Activated CD8-positive, alpha-beta memory T cell treated with anti-CD3 and anti-CD28 coated beads, Interleukin-2, amount 50 U/mL, for 48 hours (primary cell): ENCODE data around the gene ALDH3B2.
A peak's percentile ranks its signal among the peaks of the same experiment; 100 is the strongest.
"Not testable (repeated sequence)": the region's sequence is repeated elsewhere in the genome, so short reads cannot be mapped to it uniquely, and the experiment has no call there.

Source experiments
- DNase-seq: peaks from one replicate; pipeline ENCODE4 v3.0.0-alpha.2; 2020

Gene ALDH3B2

DNA sequence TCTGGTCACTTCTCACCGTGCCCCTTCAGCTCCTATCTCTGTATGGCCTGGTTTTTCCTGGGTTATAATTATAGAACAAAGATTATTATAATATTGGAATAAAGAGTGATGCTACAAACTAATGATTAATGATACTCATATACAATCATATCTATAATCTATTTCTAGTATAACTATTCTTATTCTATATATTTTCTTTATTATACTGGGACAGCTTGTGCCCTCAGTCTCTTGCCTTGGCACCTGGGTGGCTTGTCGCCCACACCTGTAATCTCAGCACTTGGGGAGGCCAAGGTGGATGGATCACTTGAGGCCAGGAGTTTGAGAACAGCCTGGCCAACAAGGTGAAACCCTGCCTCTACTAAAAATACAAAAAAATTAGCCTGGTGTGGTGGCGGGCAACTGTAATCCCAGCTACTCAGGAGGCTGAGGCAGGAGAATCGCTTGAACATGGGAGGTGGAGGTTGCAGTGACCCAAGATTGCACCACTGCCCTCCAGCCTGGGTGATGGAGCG is 14.7 kb downstream of the ALDH3B2 start:
- not testable (repeated sequence) for DNase-seq

- DNase-seq: no peak
Measured at GRCh38 chr11:67657300-67657699, 17.1 kb downstream of the ALDH3B2 start.

- no peak for DNase-seq
Measured at GRCh38 chr11:67656278-67656922, 18.0 kb downstream of the ALDH3B2 start.

DNA sequence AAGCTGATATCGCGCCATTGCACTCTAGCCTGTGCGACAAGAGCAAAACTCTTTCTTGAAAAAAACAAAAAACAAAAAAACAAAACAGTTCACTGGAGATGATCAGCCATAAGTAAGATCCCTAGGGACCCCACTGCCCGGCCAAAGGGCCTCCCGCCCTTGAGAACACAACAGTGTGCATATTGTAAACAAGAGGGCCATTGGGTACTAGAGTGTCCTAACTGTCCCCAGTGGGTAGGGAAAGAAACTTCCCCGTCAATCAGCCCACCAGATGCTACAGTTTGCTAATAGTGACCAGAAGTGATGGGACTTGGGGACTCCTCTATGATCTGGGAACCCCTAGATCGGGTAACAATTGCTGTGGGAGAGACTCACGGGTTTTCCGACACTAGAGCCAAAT is 20.2 kb downstream of the ALDH3B2 start:
- DNase-seq: peak; percentile 22

DNA sequence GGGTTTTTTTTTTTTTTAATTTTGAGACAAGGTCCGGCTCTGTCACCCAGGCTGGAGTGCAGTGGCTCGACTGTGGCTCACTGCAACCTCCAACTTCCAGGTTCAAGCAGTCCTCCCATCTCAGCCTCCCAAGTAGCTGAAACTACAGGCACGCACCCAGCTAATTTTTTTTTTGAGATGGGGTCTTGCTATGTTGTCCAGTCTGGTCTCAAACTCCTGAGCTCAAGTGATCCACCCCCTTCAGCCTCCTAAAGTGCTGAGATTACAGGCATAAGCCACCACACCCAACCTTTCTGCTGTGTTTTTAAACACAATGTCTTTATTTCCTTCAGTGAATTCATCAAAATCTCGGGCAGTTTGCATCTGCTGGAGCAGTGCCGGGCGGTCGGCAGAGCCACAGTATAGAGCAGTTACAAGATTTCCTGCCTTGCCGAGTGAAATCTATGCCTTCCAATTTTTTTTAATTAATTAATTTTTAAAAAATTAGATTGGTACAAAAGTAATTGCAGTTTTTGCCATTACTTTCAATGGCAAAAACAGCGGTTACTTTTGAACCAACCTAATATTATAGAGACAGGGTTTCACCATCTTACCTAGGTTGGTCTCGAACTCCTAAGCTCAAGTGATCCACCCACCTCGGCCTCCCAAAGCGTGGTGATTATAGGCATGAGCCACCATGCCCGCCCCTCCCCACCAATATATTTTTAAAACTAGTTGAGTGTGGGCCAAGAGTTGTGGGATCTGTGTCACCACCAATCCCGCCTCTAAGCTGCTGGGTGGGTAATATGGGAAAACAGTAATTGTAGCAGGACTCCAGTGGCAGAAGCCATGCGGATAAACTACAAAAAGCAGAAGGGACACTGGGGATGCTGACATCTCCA is 21.2 kb downstream of the ALDH3B2 start:
- DNase-seq: no peak

- DNase-seq: no peak
Measured at GRCh38 chr11:67651976-67652781, 22.2 kb downstream of the ALDH3B2 start.

DNA sequence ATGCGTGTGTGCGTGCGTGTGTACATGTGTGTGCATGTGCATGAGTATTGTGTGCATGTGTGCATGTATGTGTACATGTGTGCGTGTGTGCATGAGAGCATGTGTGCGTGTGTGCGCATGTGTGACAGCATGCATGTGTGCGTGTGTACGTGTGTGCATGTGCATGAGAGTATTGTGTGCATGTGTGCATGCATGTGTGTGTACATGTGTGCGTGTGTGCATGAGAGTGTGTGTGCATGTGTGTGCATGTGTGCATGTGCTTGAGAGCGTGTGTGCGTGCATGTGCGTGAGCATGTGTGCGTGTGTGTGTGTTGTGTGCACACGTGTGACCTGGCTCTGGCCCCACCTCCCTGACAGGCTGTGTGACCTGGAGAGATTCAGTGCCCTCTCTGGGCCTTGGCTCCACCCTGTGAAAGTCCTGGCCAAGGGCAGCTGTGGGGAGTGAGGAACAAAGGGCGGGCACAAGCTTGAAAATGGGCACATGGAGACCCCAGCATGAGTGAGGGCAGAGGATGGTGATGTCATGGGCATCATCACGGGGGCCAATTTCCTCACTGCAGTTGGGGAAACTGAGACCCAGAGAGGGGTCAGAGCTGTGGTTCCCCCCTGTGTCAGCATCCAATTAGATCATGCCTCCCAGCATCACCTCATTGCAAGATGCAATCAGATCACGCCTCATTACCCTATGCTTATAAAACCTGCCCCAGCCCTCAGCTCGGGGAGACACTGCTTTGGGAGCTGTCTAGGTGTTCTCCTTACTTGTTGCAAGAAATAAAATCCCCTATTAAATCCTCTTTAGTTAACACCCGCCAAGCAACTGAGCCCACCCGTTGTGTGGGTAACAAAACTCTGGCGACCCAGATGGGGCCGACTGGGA is 24.6 kb downstream of the ALDH3B2 start:
- no peak for DNase-seq

- DNase-seq: no peak
Measured at GRCh38 chr11:67648796-67649613, 25.4 kb downstream of the ALDH3B2 start.

DNA sequence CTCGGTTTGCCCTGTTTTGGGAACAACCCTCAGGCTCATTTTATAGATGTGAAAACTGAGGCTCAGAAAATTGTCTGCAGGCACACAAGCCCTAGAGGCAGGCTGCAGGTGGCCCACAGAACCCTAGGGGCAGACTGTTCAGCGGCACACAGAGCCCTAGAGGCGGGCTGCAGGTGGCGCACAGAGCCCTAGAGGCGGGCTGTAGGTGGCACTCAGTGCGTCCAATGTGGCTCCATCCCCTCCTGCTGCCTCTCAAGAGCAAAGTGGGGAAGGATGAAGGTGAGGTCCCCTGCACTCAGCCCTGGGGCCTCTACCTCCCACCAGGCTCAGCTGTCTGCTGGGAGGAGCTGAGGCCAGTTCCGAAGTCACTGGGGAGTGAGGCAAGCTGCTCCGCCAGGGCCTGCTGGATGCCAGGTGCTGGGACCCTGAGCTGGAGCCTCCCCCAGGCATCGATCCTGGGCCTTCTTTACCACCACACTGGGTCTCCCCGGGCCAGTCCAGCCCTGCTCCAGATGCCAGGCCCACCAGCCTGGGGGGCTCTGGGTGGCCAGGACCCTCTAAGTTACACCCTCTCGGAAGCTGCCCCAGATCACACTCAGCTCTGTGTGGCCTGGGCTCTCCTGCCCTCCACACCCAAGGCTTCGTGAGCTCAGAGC is 26.2 kb downstream of the ALDH3B2 start:
- DNase-seq: peak; percentile 74

DNA sequence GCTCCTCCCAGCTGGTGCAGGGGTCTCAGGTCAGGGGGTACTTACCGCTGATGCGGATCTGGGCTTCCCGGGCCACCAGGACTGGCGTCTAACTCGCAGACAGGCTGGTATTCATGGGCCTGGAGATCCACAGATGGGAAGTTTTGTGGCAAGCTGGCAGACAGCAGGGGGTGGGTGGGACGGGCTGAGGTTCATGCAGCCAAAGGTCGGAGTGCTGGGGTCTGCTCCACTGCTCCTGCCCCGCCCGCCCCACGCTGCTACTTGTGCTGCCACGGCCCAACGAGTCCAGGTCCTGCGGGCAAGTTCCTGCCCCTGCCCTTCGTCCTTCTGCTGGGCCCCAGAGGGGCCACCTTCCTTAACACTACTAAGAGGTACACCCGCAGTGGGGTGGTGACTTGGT is 27.0 kb downstream of the ALDH3B2 start:
- no peak for DNase-seq

- no peak for DNase-seq
Measured at GRCh38 chr11:67646535-67647336, 27.7 kb downstream of the ALDH3B2 start.

- DNase-seq: no peak
Measured at GRCh38 chr11:67645521-67646461, 28.6 kb downstream of the ALDH3B2 start.

DNA sequence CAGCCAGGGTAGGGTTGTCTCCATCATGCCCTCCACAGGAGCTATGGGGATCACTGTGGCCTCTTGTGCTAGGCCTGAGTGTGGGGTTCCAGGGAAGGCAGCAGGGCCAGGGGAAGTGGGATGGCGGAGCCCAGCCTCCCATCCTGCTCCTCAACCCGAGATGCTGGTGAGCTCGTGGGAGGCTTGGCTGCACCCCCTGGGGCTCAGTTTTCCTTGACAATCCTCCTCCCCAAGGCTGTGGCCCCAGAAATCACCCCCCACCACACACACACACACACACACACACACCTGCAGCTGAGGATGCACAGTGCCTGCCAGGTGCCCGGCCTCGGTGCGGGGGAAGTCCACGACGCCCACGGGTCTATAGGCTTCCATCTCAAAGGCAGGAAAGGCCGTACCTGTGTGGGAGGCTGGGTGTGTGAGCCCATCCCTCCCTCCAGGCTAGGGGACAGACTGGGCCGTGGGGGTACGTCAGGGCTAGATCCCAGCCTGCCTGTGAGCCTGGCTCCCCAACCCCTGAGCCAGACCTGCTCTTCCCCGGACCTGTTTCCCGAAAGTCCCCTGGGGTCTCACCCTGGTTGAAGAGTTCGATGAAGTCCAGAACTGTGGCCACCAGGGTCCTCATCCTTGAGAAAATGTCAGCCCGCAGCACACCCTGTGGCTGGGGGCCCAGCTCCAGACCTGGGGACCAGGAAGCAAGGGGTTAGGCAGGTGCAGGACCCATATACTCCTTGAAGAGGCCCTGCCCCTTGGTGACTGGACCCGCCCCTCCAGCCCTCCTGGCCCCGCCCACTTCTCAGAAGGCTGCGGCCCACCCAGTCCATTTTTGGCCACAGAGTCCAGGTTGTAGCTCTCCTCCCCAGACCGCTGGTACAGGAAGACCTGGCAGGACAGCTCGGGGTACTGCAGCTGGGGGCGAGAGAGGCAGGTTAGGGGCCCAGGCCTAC is 29.7 kb downstream of the ALDH3B2 start:
- DNase-seq: no peak

- no peak for DNase-seq
Measured at GRCh38 chr11:67644042-67644441, 30.4 kb downstream of the ALDH3B2 start.

- DNase-seq: no peak
Measured at GRCh38 chr11:67642173-67643120, 32.0 kb downstream of the ALDH3B2 start.
